Urinary bladder (tissue), 4 donors: ENCODE results near the gene DLGAP5. TPM values are rescaled to one million over a fixed set of nuclear protein-coding genes. Genes with fewer than 3 reads are reported as not detected.

Experiments used
- DNase-seq: peaks from one replicate; pipeline ENCODE4 v3.0.0-alpha.2; 2015; ENCODE audit errors: extremely low spot score
- H3K27ac ChIP-seq: one replicate; pipeline ENCODE4 v1.5.1; 2013; ENCODE audit warnings: low read depth, mild to moderate bottlenecking, moderate library complexity
- H3K36me3 ChIP-seq: one replicate; pipeline ENCODE4 v1.6.1; 2013; ENCODE audit warnings: mild to moderate bottlenecking, moderate library complexity; ENCODE audit not compliant: insufficient read depth
- H3K4me1 ChIP-seq: one replicate; pipeline ENCODE4 v1.6.1; 2013; ENCODE audit warnings: mild to moderate bottlenecking, moderate library complexity; ENCODE audit not compliant: insufficient read depth
- H3K4me3 ChIP-seq: one replicate; pipeline ENCODE4 v1.5.1; 2013; ENCODE audit warnings: low read depth, low read length
- WGBS: extraction: QIAGEN DNeasy Blood & Tissue Kit; methylation state at CpG from one replicate; pipeline ENCODE4 v1.1.7; 2013; 5-methylcytosine and 5-hydroxymethylcytosine counted together
- polyA plus RNA-seq: library from polyadenylated mRNA; stranded (reverse); fragments of 200-250 nt; gene quantifications from one replicate; pipeline ENCODE4 v1.2.3, GENCODE V29; 2013
- total RNA-seq: library from RNA; depleted of rRNA; stranded (reverse); fragments of >200 nt; gene quantifications from one replicate; pipeline ENCODE4 v1.2.3, GENCODE V29; 2014
- donor health status: healthy with polysubstance abuse.
- donor health status: healthy.

DLGAP5 gene
- total and polyA plus RNA-seq, 2 donors = 0.19 to 23.4 TPM

- H3K4me3 ChIP-seq = no peak overlapping the region
- peaks cover 1% of the 10 kb centered on the region for H3K4me1 ChIP-seq
- H3K36me3 ChIP-seq = no peaks in the 10 kb centered on the region
- DNase-seq = no peak
- WGBS = 84% methylated on average over 9 of the region's 9 CpGs
- H3K27ac ChIP-seq = no peak overlapping the region
Measured at GRCh38 chr14:55121628-55122439, 69.6 kb downstream of the DLGAP5 start.

GRCh38 chr14:55120571-55121495, 70.6 kb downstream of the DLGAP5 start:
- Histone ChIP-seq H3K4me3 (no peak overlapping the region), H3K4me1 (peaks cover 1% of the 10 kb centered on the region), H3K27ac (no peak overlapping the region), H3K36me3 (no peaks in the 10 kb centered on the region)
- no peak for DNase-seq
- WGBS = 83% methylated on average over 13 of the region's 13 CpGs

- peaks cover 1% of the 10 kb centered on the region for H3K4me1 ChIP-seq
- H3K4me3 ChIP-seq = no peak overlapping the region
- no peak overlapping the region for H3K27ac ChIP-seq
- 50% methylated on average over 3 of the region's 3 CpGs for WGBS
- no peak for DNase-seq
- H3K36me3 ChIP-seq = no peaks in the 10 kb centered on the region
Measured at GRCh38 chr14:55118761-55119160, 72.6 kb downstream of the DLGAP5 start.

GRCh38 chr14:55117803-55118441, 73.5 kb downstream of the DLGAP5 start:
- WGBS = 77% methylated on average over 7 of the region's 7 CpGs
- Histone ChIP-seq H3K36me3 (no peaks in the 10 kb centered on the region), H3K27ac (peak overlapping the region; percentile 76), H3K4me1 (peaks cover 1% of the 10 kb centered on the region), H3K4me3 (no peak overlapping the region)
- no peak for DNase-seq

GRCh38 chr14:55116246-55117030, 74.9 kb downstream of the DLGAP5 start:
- no peak overlapping the region for H3K27ac ChIP-seq
- H3K4me3 ChIP-seq = no peak overlapping the region
- 78% methylated on average over 11 of the region's 11 CpGs for WGBS
- H3K36me3 ChIP-seq = no peaks in the 10 kb centered on the region
- DNase-seq = no peak
- H3K4me1 ChIP-seq = no peaks in the 10 kb centered on the region

GRCh38 chr14:55115861-55116245, 75.5 kb downstream of the DLGAP5 start:
- 90% methylated on average over 4 of the region's 4 CpGs for WGBS
- no peak for DNase-seq
- no peaks in the 10 kb centered on the region for H3K36me3 ChIP-seq
- H3K4me1 ChIP-seq = no peaks in the 10 kb centered on the region
- no peak overlapping the region for H3K27ac ChIP-seq
- H3K4me3 ChIP-seq = no peak overlapping the region

- H3K4me3 ChIP-seq = no peak overlapping the region
- DNase-seq = no peak
- H3K36me3 ChIP-seq = no peaks in the 10 kb centered on the region
- H3K27ac ChIP-seq = no peak overlapping the region
- H3K4me1 ChIP-seq = no peaks in the 10 kb centered on the region
- WGBS = 61% methylated on average over 3 of the region's 3 CpGs
Measured at GRCh38 chr14:55115460-55115859, 75.9 kb downstream of the DLGAP5 start.

- DNase-seq = no peak
- no peaks in the 10 kb centered on the region for H3K36me3 ChIP-seq
- WGBS = 83% methylated on average over 2 of the region's 2 CpGs
- H3K4me3 ChIP-seq = no peak overlapping the region
- no peak overlapping the region for H3K27ac ChIP-seq
- no peaks in the 10 kb centered on the region for H3K4me1 ChIP-seq
Measured at GRCh38 chr14:55114720-55115119, 76.7 kb downstream of the DLGAP5 start.

- Histone ChIP-seq H3K27ac (no peak overlapping the region), H3K4me1 (no peaks in the 10 kb centered on the region), H3K36me3 (no peaks in the 10 kb centered on the region), H3K4me3 (no peak overlapping the region)
- 87% methylated on average over 10 of the region's 10 CpGs for WGBS
- DNase-seq = no peak
Measured at GRCh38 chr14:55111122-55111708, 80.2 kb downstream of the DLGAP5 start.

GRCh38 chr14:55109836-55110235, 81.5 kb downstream of the DLGAP5 start:
- Histone ChIP-seq H3K27ac (no peak overlapping the region), H3K4me1 (no peaks in the 10 kb centered on the region), H3K36me3 (no peaks in the 10 kb centered on the region), H3K4me3 (no peak overlapping the region)
- no peak for DNase-seq
- 98% methylated on average over 1 of the region's 1 CpG for WGBS

- no peaks in the 10 kb centered on the region for H3K36me3 ChIP-seq
- no peaks in the 10 kb centered on the region for H3K4me1 ChIP-seq
- 18% methylated on average over 19 of the region's 19 CpGs for WGBS
- no peak overlapping the region for H3K4me3 ChIP-seq
- H3K27ac ChIP-seq = peak overlapping the region; percentile 92
- DNase-seq = no peak
Measured at GRCh38 chr14:55107766-55108554, 83.4 kb downstream of the DLGAP5 start.

GRCh38 chr14:55105991-55106390, 85.4 kb downstream of the DLGAP5 start:
- Histone ChIP-seq H3K36me3 (no peaks in the 10 kb centered on the region), H3K4me3 (no peak overlapping the region), H3K27ac (no peak overlapping the region), H3K4me1 (no peaks in the 10 kb centered on the region)
- DNase-seq = no peak
- 80% methylated on average over 7 of the region's 7 CpGs for WGBS
